CD4-positive, alpha-beta T cell treated with Interleukin-12 subunit alpha and Interleukin-12 subunit beta, for 1 hour (primary cell): ENCODE results near the gene OR52E2.
"Not testable (repeated sequence)": the region's sequence is repeated elsewhere in the genome, so short reads cannot be mapped to it uniquely, and the experiment has no call there.

Source experiments
- DNase-seq: peaks from one replicate; pipeline ENCODE4 v3.0.0-alpha.2; 2020

OR52E2 gene

GRCh38 chr11:5059391-5059790 is at the start of gene OR52E2:
OR52E2 (minus strand) TSS chr11:5059627; CDS start chr11:5059627, 0 bp downstream.
- no peak for DNase-seq

- DNase-seq: no peak
These were observed 47.9 kb upstream of the OR52E2 start for GRCh38 chr11:5107285-5107684.

GRCh38 chr11:5103066-5103465 is 43.6 kb upstream of the OR52E2 start:
- DNase-seq: no peak

GRCh38 chr11:5102246-5102645 is 42.8 kb upstream of the OR52E2 start:
- DNase-seq: no peak

DNA sequence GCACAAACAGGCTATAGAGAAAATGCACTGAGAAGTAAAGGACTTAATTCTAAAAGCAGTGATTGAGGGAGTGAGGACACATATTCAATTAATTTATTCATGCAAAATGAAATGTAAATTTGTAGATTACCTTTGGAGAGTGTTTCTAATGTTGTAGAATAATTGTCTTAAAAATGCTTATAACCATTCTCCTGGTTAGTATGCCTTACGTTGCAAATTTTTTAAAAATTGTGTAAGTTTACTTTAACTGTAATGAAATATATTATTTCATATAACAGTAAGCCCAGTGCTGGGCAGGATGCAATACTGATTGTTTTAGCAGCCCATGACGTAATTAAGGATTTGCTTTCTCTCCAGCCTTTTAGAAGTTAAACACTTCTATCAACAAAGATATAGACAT is 36.6 kb upstream of the OR52E2 start:
- DNase-seq: no peak

- no peak for DNase-seq
These were observed 33.6 kb upstream of the OR52E2 start for GRCh38 chr11:5092821-5093585.

GRCh38 chr11:5090668-5091067 is 31.2 kb upstream of the OR52E2 start:
- DNase-seq: no peak

DNA sequence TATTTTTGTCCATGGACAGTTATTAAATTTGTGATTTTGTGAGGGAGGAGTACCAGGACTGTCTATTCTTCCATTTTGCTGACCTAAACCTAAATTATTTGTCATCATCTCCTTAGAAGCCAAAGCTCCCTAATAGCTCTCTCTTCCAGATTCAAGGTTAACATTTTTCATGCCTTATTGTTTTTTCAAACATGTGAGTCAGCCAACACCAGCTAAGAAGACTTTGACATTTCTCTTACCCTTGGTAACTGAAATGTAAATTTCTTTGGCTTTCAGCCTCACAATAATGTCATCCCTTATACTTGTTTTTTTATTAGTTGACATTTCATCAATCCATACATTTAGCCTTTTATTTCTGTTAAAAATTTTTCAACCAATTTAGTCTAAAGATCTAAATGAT is 29.1 kb upstream of the OR52E2 start:
- no peak for DNase-seq

DNA sequence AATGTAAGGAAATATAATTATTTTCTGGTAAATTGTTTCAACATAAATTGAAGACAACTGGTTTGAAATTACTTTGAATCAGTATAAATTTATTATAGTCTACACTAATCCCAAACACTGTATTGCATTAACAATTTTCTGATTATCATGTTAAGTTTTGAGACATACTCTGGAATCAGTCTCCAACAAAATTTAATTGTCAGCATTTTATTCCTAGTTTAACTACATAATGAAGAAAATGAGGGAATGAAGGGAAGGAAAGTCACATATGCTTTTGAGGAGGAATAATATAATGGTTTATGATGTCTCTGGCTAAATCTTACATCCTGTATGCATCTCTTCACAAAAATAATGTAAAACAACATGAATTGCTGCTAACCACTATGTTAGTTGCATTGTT is 24.2 kb upstream of the OR52E2 start:
- no peak for DNase-seq

- DNase-seq: no peak
These were observed 22.0 kb upstream of the OR52E2 start for GRCh38 chr11:5081405-5081804.

DNA sequence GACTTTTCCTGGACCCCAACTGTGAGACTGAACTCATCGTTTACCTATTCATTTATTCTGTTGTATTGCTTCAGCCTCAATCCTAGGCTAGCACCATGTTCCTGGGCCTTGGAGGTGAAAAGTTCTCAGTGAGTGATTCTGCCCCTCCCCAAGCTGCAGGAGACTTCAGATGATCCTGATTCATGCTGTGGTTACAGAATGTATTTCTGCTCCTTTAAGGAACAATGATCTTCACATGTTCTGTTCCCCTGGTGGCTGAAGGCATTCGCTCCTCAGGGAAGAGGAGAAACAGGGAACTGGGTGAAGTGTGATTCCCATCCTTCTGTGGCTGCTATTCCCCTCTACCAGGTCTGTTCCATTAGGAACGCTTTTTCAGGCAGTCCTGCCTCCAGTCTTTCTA is 12.4 kb upstream of the OR52E2 start:
- DNase-seq: no peak

DNA sequence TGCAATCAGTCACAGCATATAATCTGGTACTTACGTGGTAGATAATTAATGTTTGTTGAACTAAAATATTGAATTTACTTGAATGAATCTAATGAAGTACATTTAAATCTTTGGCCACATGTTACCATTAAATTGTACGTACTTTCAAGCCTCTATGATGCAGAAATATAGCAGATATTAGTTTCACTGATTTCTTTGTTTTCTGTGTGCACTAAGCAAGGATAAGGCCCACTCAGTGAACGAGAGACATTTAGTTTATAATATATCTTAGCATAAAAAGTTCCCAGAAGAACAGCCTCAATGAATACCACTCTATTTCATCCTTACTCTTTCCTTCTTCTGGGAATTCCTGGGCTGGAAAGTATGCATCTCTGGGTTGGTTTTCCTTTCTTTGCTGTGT is 9.8 kb upstream of the OR52E2 start, which contains the start of gene OR52E1:
TSS of gene OR52E1 (plus strand) at position 301 of the 400 bp plus-strand sequence.
- no peak for DNase-seq

DNA sequence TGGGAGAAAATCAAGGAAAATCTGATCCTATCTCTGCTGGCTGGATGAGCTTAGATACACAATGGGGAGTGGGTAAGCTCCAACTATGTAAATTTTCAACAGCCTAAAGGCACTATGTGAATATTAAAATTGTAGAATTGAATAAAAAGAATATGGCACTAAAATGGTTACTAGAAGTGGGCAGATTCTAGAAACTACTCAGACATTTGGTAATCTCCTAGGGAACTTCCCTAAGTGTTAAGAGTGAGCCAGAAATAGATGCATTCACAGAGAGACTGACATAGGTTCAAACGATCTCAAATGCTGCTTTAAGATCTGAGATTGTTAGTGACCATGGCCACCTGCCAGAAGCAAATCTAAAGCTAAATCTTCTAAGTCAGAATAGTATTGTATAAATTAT is 5.6 kb upstream of the OR52E2 start:
- DNase-seq: no peak

GRCh38 chr11:5058679-5059078 is 748 bp downstream of the OR52E2 start:
- not testable (repeated sequence) for DNase-seq

DNA sequence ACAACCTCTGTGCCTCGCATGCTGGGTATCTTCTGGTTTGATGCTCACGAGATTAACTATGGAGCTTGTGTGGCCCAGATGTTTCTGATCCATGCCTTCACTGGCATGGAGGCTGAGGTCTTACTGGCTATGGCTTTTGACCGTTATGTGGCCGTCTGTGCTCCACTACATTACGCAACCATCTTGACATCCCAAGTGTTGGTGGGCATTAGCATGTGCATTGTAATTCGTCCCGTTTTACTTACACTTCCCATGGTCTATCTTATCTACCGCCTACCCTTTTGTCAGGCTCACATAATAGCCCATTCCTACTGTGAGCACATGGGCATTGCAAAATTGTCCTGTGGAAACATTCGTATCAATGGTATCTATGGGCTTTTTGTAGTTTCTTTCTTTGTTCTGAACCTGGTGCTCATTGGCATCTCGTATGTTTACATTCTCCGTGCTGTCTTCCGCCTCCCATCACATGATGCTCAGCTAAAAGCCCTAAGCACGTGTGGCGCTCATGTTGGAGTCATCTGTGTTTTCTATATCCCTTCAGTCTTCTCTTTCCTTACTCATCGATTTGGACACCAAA is 12.6 kb downstream of the OR52E2 start:
- DNase-seq: no peak

DNA sequence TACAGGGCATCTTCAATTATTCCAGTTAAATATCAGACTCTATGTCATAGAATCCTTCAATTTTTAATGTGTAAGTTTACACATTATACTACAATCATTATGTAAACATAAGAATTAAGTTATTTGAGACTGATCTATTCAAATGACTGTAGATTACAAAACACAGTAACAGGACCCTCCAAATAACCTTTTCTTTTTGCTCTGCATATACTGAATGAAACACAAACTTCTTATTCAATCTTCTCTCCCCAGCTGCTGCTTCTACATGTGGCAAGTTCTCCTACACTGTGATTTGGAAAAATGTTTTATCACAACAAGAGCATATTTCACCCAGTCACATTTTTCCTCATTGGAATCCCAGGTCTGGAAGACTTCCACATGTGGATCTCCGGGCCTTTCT is 13.2 kb downstream of the OR52E2 start, which contains the start of gene OR52J3:
TSS of gene OR52J3 (plus strand) at position 301 of the 400 bp plus-strand sequence. CDS start at position 301, 0 bp downstream.
- DNase-seq: no peak

GRCh38 chr11:5043380-5043779 is 16.0 kb downstream of the OR52E2 start:
- DNase-seq: no peak

GRCh38 chr11:5042091-5042490 is 17.3 kb downstream of the OR52E2 start:
- no peak for DNase-seq

- DNase-seq: no peak
These were observed 18.6 kb downstream of the OR52E2 start for GRCh38 chr11:5040876-5041275.

GRCh38 chr11:5038341-5038740 is 21.1 kb downstream of the OR52E2 start:
- no peak for DNase-seq

DNA sequence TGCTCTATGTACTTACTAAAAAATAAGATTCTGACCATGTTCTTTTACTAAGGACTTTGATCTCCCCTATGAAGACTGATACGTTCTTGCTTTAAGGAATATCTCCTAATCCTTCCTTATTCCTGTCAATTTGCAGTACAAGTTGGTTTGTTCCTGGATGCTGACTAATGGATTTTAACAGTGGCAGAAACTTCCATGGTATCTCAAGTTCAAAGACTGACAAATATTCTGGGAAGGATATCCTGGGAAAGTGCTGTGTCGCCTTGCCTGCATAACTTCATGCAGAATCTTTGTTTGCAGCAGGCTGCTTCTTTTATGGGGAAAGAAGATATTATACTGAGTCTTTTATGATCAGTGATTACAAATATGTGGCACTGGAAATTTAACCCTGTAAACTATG is 21.5 kb downstream of the OR52E2 start:
- DNase-seq: no peak

GRCh38 chr11:5036669-5037068 is 22.8 kb downstream of the OR52E2 start:
- DNase-seq: no peak

DNA sequence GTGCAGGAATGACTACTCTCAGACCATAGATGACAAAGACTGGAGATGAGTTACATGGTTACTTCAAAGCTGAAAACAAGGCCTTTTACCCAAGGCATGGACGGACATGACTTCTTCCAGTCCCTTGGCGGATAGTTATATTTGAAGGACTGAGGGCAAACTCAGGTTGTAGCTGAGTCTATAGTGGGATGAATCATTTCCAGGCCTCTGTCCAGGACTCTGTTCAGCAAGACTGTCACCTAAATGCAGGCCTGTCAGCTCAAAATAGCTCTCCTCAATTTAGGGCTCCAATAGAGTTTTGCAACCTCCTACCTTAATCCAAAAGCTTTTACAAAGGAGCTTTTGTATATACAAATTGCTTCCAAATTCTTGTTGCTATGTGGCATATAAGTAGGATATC is 37.4 kb downstream of the OR52E2 start:
- no peak for DNase-seq

DNA sequence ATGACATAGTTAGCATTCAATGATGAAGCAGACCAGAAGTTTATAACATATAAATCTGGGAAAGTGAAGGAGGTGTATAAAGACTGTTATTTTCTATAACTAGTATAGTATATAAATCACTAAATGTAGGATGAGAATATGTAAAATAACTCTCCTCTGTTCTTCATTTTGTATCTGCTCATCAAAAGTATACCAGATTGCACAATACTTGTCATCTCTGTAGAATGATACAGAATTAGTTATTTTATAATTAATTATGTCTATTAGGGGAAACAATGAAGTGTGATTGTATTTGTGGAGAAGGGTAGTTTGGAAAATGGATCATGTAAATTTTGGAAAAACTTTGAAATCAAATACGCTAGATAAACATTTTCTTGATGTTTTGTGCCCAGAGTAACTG is 46.4 kb downstream of the OR52E2 start:
- DNase-seq: no peak

- DNase-seq: no peak
These were observed 48.2 kb downstream of the OR52E2 start for GRCh38 chr11:5011254-5011653.
